B cell (primary cell): Measurements from ENCODE around the gene UTP11. TPM values are rescaled to one million over a fixed set of nuclear protein-coding genes. Genes with fewer than 3 reads are reported as not detected.

Source experiments
- ATAC-seq: fragments of 200-7000 bp; cut with Tn5 transposase; one replicate; pipeline ENCODE4 v1.10.0; 2021; ENCODE audit warnings: low read depth, mild to moderate bottlenecking, moderate number of reproducible peaks, moderate library complexity
- CTCF ChIA-PET: fragments of 350-600 bp; sonication (Branson Sonifier 250); formaldehyde crosslinking; loops from one replicate; lab custom pipeline; 2021; ENCODE audit warnings: antibody characterized with exemption, inconsistent platforms; lab: Charles Lee
- POLR2A ChIA-PET: fragments of 350-600 bp; sonication (Branson Sonifier 250); formaldehyde crosslinking; loops from one replicate; lab custom pipeline; 2021; ENCODE audit warnings: antibody characterized with exemption; lab: Charles Lee
- DNase-seq: peaks from one replicate; pipeline ENCODE4 v3.0.0; 2013
- H2AFZ ChIP-seq: 2 replicates; pipeline ENCODE4 v1.6.1; 2012; ENCODE audit warnings: mild to moderate bottlenecking, low read depth, low read length; ENCODE audit not compliant: insufficient read depth, poor library complexity, severe bottlenecking
- H3K27ac ChIP-seq, 2 donors: 1 replicate in 1 of 2; 2 replicates in 1 of 2; pipeline ENCODE4 v1.5.1; 2012 to 2013; ENCODE audit warnings: low read length in 2 of 2, mild to moderate bottlenecking in 2 of 2, moderate library complexity in 1 of 2
- H3K27me3 ChIP-seq, 4 experiments: fragments of 200-600 bp in 1 of 4; sonication (generic) in 1 of 4; replicated peaks in 1 of 4; 1 replicate in 2 of 4; 2 replicates in 2 of 4; pipeline versions ENCODE4 v1.6.1 to v1.7.0; 2013 to 2016; ENCODE audit warnings: low read length in 3 of 4, mild to moderate bottlenecking in 2 of 4, mixed read lengths in 1 of 4, moderate library complexity in 1 of 4; ENCODE audit not compliant: insufficient read depth in 4 of 4, control insufficient read depth in 3 of 4; ENCODE audit errors: control extremely low read depth in 1 of 4
- H3K36me3 ChIP-seq, 2 experiments: replicated peaks in 1 of 2; 1 replicate in 1 of 2; 2 replicates in 1 of 2; pipeline versions ENCODE4 v1.6.1 to v1.7.1; 2013; ENCODE audit warnings: low read length in 1 of 2; ENCODE audit not compliant: insufficient read depth in 2 of 2, control insufficient read depth in 1 of 2; ENCODE audit errors: control extremely low read depth in 1 of 2, extremely low read depth in 1 of 2
- H3K4me1 ChIP-seq, 2 donors: fragments of 200-600 bp in 1 of 2; sonication (generic) in 1 of 2; 1 replicate in 1 of 2; 2 replicates in 1 of 2; pipeline versions ENCODE4 v1.5.1 to v1.6.1; 2013 to 2017; ENCODE audit warnings: low read length in 2 of 2; ENCODE audit not compliant: control insufficient read depth in 2 of 2, insufficient read depth in 2 of 2
- H3K4me2 ChIP-seq: replicated peaks from 2 replicates; pipeline ENCODE3; 2012; ENCODE audit warnings: mild to moderate bottlenecking, low read depth, low read length; ENCODE audit not compliant: poor library complexity, severe bottlenecking
- H3K4me3 ChIP-seq, 5 experiments: fragments of 200-600 bp in 1 of 5; sonication (generic) in 1 of 5; 1 replicate in 3 of 5; 2 replicates in 2 of 5; pipeline versions ENCODE4 v1.5.1 to v1.7.0; 2011 to 2016; ENCODE audit warnings: low read length in 4 of 5, mild to moderate bottlenecking in 4 of 5, low read depth in 2 of 5, control low read depth in 1 of 5, moderate library complexity in 1 of 5; ENCODE audit not compliant: insufficient read depth in 1 of 5; ENCODE audit errors: control extremely low read depth in 1 of 5, extremely low read depth in 1 of 5
- H3K79me2 ChIP-seq: fragments of 200-600 bp; sonication (generic); one replicate; pipeline ENCODE4 v1.6.0; 2016; ENCODE audit warnings: low read length; ENCODE audit not compliant: control insufficient read depth, insufficient read depth
- H3K9ac ChIP-seq: fragments of 200-600 bp; sonication (generic); 2 replicates; pipeline ENCODE4 v1.6.1; 2017; ENCODE audit warnings: mild to moderate bottlenecking, low read length, moderate library complexity
- H3K9me3 ChIP-seq, 3 donors: one replicate each; pipeline versions ENCODE4 v1.6.1 to v1.7.1; 2013; ENCODE audit warnings: low read length in 2 of 3; ENCODE audit not compliant: control insufficient read depth in 2 of 3, insufficient read depth in 1 of 3; ENCODE audit errors: control extremely low read depth in 1 of 3
- H4K20me1 ChIP-seq: 2 replicates; pipeline ENCODE4 v1.6.0; 2012; ENCODE audit warnings: mild to moderate bottlenecking, low read length; ENCODE audit not compliant: insufficient read depth, control insufficient read depth, poor library complexity, severe bottlenecking
- H3K27ac Mint-ChIP-seq: one replicate; pipeline ENCODE4 v1.8.0; 2021; ENCODE audit warnings: mixed read lengths
- H3K27me3 Mint-ChIP-seq: one replicate; pipeline ENCODE4 v1.8.0; 2021; ENCODE audit warnings: mixed read lengths
- H3K4me1 Mint-ChIP-seq: one replicate; pipeline ENCODE4 v1.8.0; 2021; ENCODE audit warnings: mixed read lengths
- H3K4me3 Mint-ChIP-seq: one replicate; pipeline ENCODE4 v1.8.0; 2021; ENCODE audit warnings: mixed read lengths
- H3K9me3 Mint-ChIP-seq: one replicate; pipeline ENCODE4 v1.8.0; 2022; ENCODE audit warnings: mixed read lengths; ENCODE audit not compliant: insufficient read depth
- EZH2 ChIP-seq: IDR thresholded peaks from 2 replicates; pipeline ENCODE4 v1.6.1; 2012; ENCODE audit warnings: borderline replicate concordance, low read depth, mild to moderate bottlenecking, moderate library complexity, low read length; ENCODE audit not compliant: insufficient read depth, poor library complexity, severe bottlenecking
- whole genome bisulfite sequencing: methylation state at CpG from one replicate; pipeline ENCODE4 v1.1.5; 2013; ENCODE audit warnings: missing lambda C conversion rate; ENCODE audit not compliant: insufficient coverage; 5-methylcytosine and 5-hydroxymethylcytosine counted together
- intact Hi-C: fragments of 100-400 bp; cut with micrococcal nuclease; formaldehyde crosslinking; loops from one replicate; pipeline ENCODE4 v1.10.0; 2022
- polyA plus RNA-seq: library from polyadenylated mRNA; depleted of rRNA; stranded (reverse); fragments of >200 nt; gene quantifications from 2 replicates; pipeline ENCODE4 v1.2.3, GENCODE V29; 2012
- total RNA-seq, 2 donors: library from RNA; stranded (reverse); fragments of 120-200 nt in 1 of 2; gene quantifications; 1 replicate in 1 of 2; 2 replicates in 1 of 2; pipeline versions ENCODE4 v1.2.3 to v1.2.4, GENCODE V29; 2013 to 2022
- TF ChIP-seq, protein P1 (sequence below): fragments of 200-600 bp; IDR thresholded peaks from one replicate; pipeline ENCODE4 v1.8.0; 2022; ENCODE audit warnings: antibody characterized with exemption, mild to moderate bottlenecking

UTP11 gene
- total and polyA plus RNA-seq, 2 donors (not counting 1 experiment from before 2014, with no cell fraction given): 6.0 to 16.8 TPM

DNA sequence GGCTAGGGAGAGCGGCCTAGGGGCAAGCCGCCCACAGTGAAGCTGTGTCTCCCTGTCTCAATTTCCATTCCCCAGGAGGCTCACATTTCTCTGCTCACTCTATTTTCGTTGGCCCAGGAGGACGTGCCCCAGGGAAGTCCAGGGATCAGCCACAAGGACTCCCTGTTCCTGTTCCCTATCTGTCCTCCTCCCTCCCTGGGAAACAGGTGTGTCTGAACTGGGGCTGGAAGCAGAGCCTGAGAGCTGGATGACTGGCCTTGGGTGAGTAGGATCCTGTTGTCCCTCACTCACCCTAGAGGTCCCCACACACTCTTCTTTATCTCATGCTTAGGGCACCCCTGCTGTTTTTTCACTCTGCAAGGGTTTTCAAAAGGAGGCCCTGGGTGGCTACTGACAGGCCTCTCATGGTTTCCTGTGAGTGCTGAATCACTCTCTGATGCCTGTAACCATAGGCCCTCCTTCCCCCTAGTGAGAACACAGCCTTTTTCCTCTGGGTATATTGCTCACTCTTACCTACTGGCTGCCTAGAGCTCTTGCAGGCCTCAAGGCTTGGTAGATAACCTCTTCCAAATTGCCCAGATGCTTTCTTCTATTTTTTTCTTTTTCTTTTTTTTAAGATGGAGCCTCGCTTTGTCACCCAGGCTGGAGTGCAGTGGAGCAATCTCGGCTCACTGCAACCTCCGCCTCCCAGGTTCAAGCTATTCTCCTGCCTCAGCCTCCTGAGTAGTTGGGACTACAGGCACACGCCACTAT is 3.3 kb upstream of the UTP11 start:
- Histone ChIP-seq H3K27ac (no peak overlapping the region), H3K36me3 (no peaks in the 10 kb centered on the region), H3K4me1 (peaks cover 22 to 30% of the 10 kb centered on the region in 2 donors), H3K4me2 (no peak overlapping the region), H2AFZ (no peak overlapping the region), H3K4me3 (no peak overlapping the region), H3K9me3 (peaks cover 0 to 7% (median 3%) of the 10 kb centered on the region in 3 donors), H3K79me2 (peaks cover 17% of the 10 kb centered on the region), H3K9ac (no peak overlapping the region), H4K20me1 (no peaks in the 10 kb centered on the region), H3K27me3 (peaks cover 0 to 6% (median 2%) of the 10 kb centered on the region in 4 experiments)
- ATAC-seq: no peak
- 78% methylated on average over 8 of the region's 8 CpGs for WGBS
- Mint-ChIP-seq H3K9me3 (no peaks in the 10 kb centered on the region), H3K4me1 (peaks cover 25% of the 10 kb centered on the region), H3K27me3 (peaks cover 5% of the 10 kb centered on the region), H3K4me3 (no peak overlapping the region), H3K27ac (no peak overlapping the region)
- ChIA-PET POLR2A (interaction anchor here (0.6 kb wide), 1 partner anchor 832 kb away, joined by 5 read pairs; no protein-coding TSS in a partner anchor), CTCF (interaction anchor here (1.0 to 1.1 kb wide), 2 partner anchors 8 to 10 kb away, joined by 3 to 4 read pairs; no protein-coding TSS in a partner anchor)
- no peak for DNase-seq
- TF ChIP-seq, protein P1, sequence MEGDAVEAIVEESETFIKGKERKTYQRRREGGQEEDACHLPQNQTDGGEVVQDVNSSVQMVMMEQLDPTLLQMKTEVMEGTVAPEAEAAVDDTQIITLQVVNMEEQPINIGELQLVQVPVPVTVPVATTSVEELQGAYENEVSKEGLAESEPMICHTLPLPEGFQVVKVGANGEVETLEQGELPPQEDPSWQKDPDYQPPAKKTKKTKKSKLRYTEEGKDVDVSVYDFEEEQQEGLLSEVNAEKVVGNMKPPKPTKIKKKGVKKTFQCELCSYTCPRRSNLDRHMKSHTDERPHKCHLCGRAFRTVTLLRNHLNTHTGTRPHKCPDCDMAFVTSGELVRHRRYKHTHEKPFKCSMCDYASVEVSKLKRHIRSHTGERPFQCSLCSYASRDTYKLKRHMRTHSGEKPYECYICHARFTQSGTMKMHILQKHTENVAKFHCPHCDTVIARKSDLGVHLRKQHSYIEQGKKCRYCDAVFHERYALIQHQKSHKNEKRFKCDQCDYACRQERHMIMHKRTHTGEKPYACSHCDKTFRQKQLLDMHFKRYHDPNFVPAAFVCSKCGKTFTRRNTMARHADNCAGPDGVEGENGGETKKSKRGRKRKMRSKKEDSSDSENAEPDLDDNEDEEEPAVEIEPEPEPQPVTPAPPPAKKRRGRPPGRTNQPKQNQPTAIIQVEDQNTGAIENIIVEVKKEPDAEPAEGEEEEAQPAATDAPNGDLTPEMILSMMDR: no peak
- no peak for TF ChIP-seq EZH2
- intact Hi-C loops: no loop called here

DNA sequence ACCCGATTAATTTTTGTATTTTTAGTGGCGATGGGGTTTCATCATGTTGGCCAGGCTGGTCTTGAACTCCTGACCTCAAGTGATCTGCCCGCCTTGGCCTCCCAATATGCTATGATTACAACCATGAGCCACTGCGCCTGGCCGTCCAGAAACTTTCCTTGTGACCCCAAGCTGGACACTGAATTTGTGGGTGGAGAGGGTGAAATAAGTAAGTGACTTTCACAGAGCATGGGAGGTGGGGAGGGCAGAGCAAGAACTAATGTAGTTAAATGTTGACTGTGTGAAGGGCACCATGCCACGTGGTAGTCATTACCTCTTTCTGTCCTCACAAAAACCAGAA is 2.7 kb upstream of the UTP11 start:
- H3K36me3 ChIP-seq: no peaks in the 10 kb centered on the region
- no peak overlapping the region for H3K4me2 ChIP-seq
- H2AFZ ChIP-seq: no peak overlapping the region
- DNase-seq (no peak), ATAC-seq (no peak)
- peaks cover 17 to 25% of the 10 kb centered on the region in 2 donors for H3K4me1 ChIP-seq
- H3K4me1 Mint-ChIP-seq: peaks cover 20% of the 10 kb centered on the region
- no peaks in the 10 kb centered on the region for H3K9me3 Mint-ChIP-seq
- H3K79me2 ChIP-seq: peaks cover 22% of the 10 kb centered on the region
- 91% methylated on average over 5 of the region's 6 CpGs for WGBS
- peaks cover 0 to 7% (median 3%) of the 10 kb centered on the region in 3 donors for H3K9me3 ChIP-seq
- H3K27me3 Mint-ChIP-seq: no peaks in the 10 kb centered on the region
- peaks cover 0 to under 1% (median 0%) of the 10 kb centered on the region in 4 experiments for H3K27me3 ChIP-seq
- H3K27ac ChIP-seq: no peak overlapping the region
- no peak overlapping the region for H3K4me3 ChIP-seq
- POLR2A ChIA-PET: no interaction called here
- no peaks in the 10 kb centered on the region for H4K20me1 ChIP-seq
- no peak overlapping the region for H3K27ac Mint-ChIP-seq
- TF ChIP-seq EZH2: no peak
- TF ChIP-seq, protein P1: no peak
- H3K9ac ChIP-seq: no peak overlapping the region
- intact Hi-C loops: no loop called here
- H3K4me3 Mint-ChIP-seq: no peak overlapping the region
- CTCF ChIA-PET: interaction anchor here (0.7 kb wide), 1 partner anchor 10 kb away, joined by 3 read pairs; no protein-coding TSS in a partner anchor
